Activated CD4-positive, alpha-beta T cell treated with anti-CD3 and anti-CD28 coated beads, Interleukin-2, amount 50 U/mL, for 24 hours (primary cell): ENCODE results near the gene MMRN2.

ENCODE experiments used
- DNase-seq, 2 donors: peaks; one replicate each; pipeline ENCODE4 v3.0.0-alpha.2; 2020; ENCODE audit warnings: low read depth in 1 of 2, low spot score in 1 of 2

The MMRN2 gene

DNA sequence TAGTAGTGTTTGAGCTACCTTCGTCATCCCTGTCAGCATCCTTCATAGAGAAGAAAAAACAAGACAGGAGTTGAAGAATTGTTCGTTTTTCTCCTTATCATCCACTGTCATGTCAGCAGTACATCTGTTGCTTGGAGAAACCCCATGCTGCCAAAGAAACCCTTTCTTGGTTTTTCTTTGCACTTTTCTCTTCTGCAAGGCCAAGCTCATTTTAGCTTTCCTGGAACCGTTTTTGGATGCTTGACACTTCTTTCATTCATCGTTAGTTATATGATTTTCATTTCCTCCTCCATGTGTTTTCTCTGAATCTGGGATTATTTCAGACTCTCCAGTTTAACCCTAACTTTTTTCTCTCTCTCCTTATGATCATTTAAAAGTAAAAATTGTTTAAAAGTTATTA lies 58.9 kb downstream of the MMRN2 start:
- no peak for DNase-seq

DNA sequence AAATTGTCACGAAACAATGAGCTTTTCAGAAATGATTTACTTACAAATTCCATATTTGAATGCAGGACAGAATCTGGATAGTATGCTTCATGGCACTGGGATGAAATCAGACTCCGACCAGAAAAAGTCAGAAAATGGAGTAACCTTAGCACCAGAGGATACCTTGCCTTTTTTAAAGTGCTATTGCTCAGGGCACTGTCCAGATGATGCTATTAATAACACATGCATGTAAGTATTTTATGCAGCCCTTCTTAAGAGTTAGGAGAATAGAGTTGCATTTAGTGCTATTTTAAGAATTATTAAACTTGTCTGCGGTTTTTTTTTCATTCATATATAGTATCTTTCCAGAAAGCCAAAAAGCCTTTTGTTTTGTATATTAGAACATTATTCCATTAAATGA lies 67.4 kb downstream of the MMRN2 start:
- no peak for DNase-seq

GRCh38 chr10:86888585-86889381 lies 68.6 kb downstream of the MMRN2 start:
- DNase-seq = no peak
